GM18499 (cell line): ENCODE results near the gene PGAP2.

Experiments used
- ATAC-seq: cut with Tn5 transposase; IDR thresholded peaks from one replicate; pipeline ENCODE4 v1.9.1; 2021; ENCODE audit warnings: moderate number of reproducible peaks; ENCODE audit not compliant: insufficient read depth, unreplicated experiment

PGAP2 gene

GRCh38 chr11:3830088-3830487 lies 21.7 kb downstream of the PGAP2 start:
- no peak for ATAC-seq

GRCh38 chr11:3830730-3831129 lies 22.4 kb downstream of the PGAP2 start:
- no peak for ATAC-seq

- ATAC-seq: no peak
These were observed 23.2 kb downstream of the PGAP2 start for GRCh38 chr11:3831378-3832239.

- no peak for ATAC-seq
These were observed 24.5 kb downstream of the PGAP2 start for GRCh38 chr11:3832816-3833215.

GRCh38 chr11:3833449-3833848 lies 25.1 kb downstream of the PGAP2 start:
- no peak for ATAC-seq

GRCh38 chr11:3834349-3834663 lies 25.9 kb downstream of the PGAP2 start:
- ATAC-seq: no peak

- no peak for ATAC-seq
These were observed 26.5 kb downstream of the PGAP2 start for GRCh38 chr11:3834664-3835461.

GRCh38 chr11:3835751-3836150 lies 27.4 kb downstream of the PGAP2 start:
- ATAC-seq: no peak

- no peak for ATAC-seq
These were observed 28.5 kb downstream of the PGAP2 start for GRCh38 chr11:3836903-3837302.

- ATAC-seq: no peak
These were observed 29.4 kb downstream of the PGAP2 start for GRCh38 chr11:3837793-3838192.

- no peak for ATAC-seq
These were observed 30.1 kb downstream of the PGAP2 start for GRCh38 chr11:3838504-3838903.

- ATAC-seq: no peak
These were observed 31.9 kb downstream of the PGAP2 start for GRCh38 chr11:3840004-3840869.

- peak; percentile 42 for ATAC-seq
These were observed 32.6 kb downstream of the PGAP2 start, which contains the start of gene RHOG for GRCh38 chr11:3840870-3841425. RHOG (minus strand) TSS chr11:3840959; CDS start chr11:3828138, 12,821 bp downstream.

GRCh38 chr11:3841426-3842350 lies 33.3 kb downstream of the PGAP2 start:
- ATAC-seq: peak; percentile 21

- ATAC-seq: no peak
These were observed 35.0 kb downstream of the PGAP2 start for GRCh38 chr11:3843326-3843725.

- ATAC-seq: no peak
These were observed 36.9 kb downstream of the PGAP2 start for GRCh38 chr11:3845246-3845645.

GRCh38 chr11:3845670-3846069 lies 37.3 kb downstream of the PGAP2 start:
- ATAC-seq: no peak

- no peak for ATAC-seq
These were observed 41.0 kb downstream of the PGAP2 start for GRCh38 chr11:3849297-3849874.

GRCh38 chr11:3853545-3853842 lies 45.1 kb downstream of the PGAP2 start:
- ATAC-seq: no peak
